B cell (primary cell): ENCODE measurements around the gene UGT1A9. TPM values are rescaled to one million over a fixed set of nuclear protein-coding genes. Genes with fewer than 3 reads are reported as not detected.

Experiments
- ATAC-seq: fragments of 200-7000 bp; cut with Tn5 transposase; one replicate; pipeline ENCODE4 v1.10.0; 2021; ENCODE audit warnings: low read depth, mild to moderate bottlenecking, moderate number of reproducible peaks, moderate library complexity
- CTCF ChIA-PET: fragments of 350-600 bp; sonication (Branson Sonifier 250); formaldehyde crosslinking; loops from one replicate; lab custom pipeline; 2021; ENCODE audit warnings: antibody characterized with exemption, inconsistent platforms; lab: Charles Lee
- POLR2A ChIA-PET: fragments of 350-600 bp; sonication (Branson Sonifier 250); formaldehyde crosslinking; loops from one replicate; lab custom pipeline; 2021; ENCODE audit warnings: antibody characterized with exemption; lab: Charles Lee
- DNase-seq: peaks from one replicate; pipeline ENCODE4 v3.0.0; 2013
- H2AFZ ChIP-seq: 2 replicates; pipeline ENCODE4 v1.6.1; 2012; ENCODE audit warnings: mild to moderate bottlenecking, low read depth, low read length; ENCODE audit not compliant: insufficient read depth, poor library complexity, severe bottlenecking
- H3K27ac ChIP-seq, 2 donors: 1 replicate in 1 of 2; 2 replicates in 1 of 2; pipeline ENCODE4 v1.5.1; 2012 to 2013; ENCODE audit warnings: low read length in 2 of 2, mild to moderate bottlenecking in 2 of 2, moderate library complexity in 1 of 2
- H3K27me3 ChIP-seq, 4 experiments: fragments of 200-600 bp in 1 of 4; sonication (generic) in 1 of 4; replicated peaks in 1 of 4; 1 replicate in 2 of 4; 2 replicates in 2 of 4; pipeline versions ENCODE4 v1.6.1 to v1.7.0; 2013 to 2016; ENCODE audit warnings: low read length in 3 of 4, mild to moderate bottlenecking in 2 of 4, mixed read lengths in 1 of 4, moderate library complexity in 1 of 4; ENCODE audit not compliant: insufficient read depth in 4 of 4, control insufficient read depth in 3 of 4; ENCODE audit errors: control extremely low read depth in 1 of 4
- H3K36me3 ChIP-seq, 2 experiments: replicated peaks in 1 of 2; 1 replicate in 1 of 2; 2 replicates in 1 of 2; pipeline versions ENCODE4 v1.6.1 to v1.7.1; 2013; ENCODE audit warnings: low read length in 1 of 2; ENCODE audit not compliant: insufficient read depth in 2 of 2, control insufficient read depth in 1 of 2; ENCODE audit errors: control extremely low read depth in 1 of 2, extremely low read depth in 1 of 2
- H3K4me1 ChIP-seq, 2 donors: fragments of 200-600 bp in 1 of 2; sonication (generic) in 1 of 2; 1 replicate in 1 of 2; 2 replicates in 1 of 2; pipeline versions ENCODE4 v1.5.1 to v1.6.1; 2013 to 2017; ENCODE audit warnings: low read length in 2 of 2; ENCODE audit not compliant: control insufficient read depth in 2 of 2, insufficient read depth in 2 of 2
- H3K4me2 ChIP-seq: replicated peaks from 2 replicates; pipeline ENCODE3; 2012; ENCODE audit warnings: mild to moderate bottlenecking, low read depth, low read length; ENCODE audit not compliant: poor library complexity, severe bottlenecking
- H3K4me3 ChIP-seq, 5 experiments: fragments of 200-600 bp in 1 of 5; sonication (generic) in 1 of 5; 1 replicate in 3 of 5; 2 replicates in 2 of 5; pipeline versions ENCODE4 v1.5.1 to v1.7.0; 2011 to 2016; ENCODE audit warnings: low read length in 4 of 5, mild to moderate bottlenecking in 4 of 5, low read depth in 2 of 5, control low read depth in 1 of 5, moderate library complexity in 1 of 5; ENCODE audit not compliant: insufficient read depth in 1 of 5; ENCODE audit errors: control extremely low read depth in 1 of 5, extremely low read depth in 1 of 5
- H3K79me2 ChIP-seq: fragments of 200-600 bp; sonication (generic); one replicate; pipeline ENCODE4 v1.6.0; 2016; ENCODE audit warnings: low read length; ENCODE audit not compliant: control insufficient read depth, insufficient read depth
- H3K9ac ChIP-seq: fragments of 200-600 bp; sonication (generic); 2 replicates; pipeline ENCODE4 v1.6.1; 2017; ENCODE audit warnings: mild to moderate bottlenecking, low read length, moderate library complexity
- H3K9me3 ChIP-seq, 3 donors: one replicate each; pipeline versions ENCODE4 v1.6.1 to v1.7.1; 2013; ENCODE audit warnings: low read length in 2 of 3; ENCODE audit not compliant: control insufficient read depth in 2 of 3, insufficient read depth in 1 of 3; ENCODE audit errors: control extremely low read depth in 1 of 3
- H4K20me1 ChIP-seq: 2 replicates; pipeline ENCODE4 v1.6.0; 2012; ENCODE audit warnings: mild to moderate bottlenecking, low read length; ENCODE audit not compliant: insufficient read depth, control insufficient read depth, poor library complexity, severe bottlenecking
- H3K27ac Mint-ChIP-seq: one replicate; pipeline ENCODE4 v1.8.0; 2021; ENCODE audit warnings: mixed read lengths
- H3K27me3 Mint-ChIP-seq: one replicate; pipeline ENCODE4 v1.8.0; 2021; ENCODE audit warnings: mixed read lengths
- H3K4me1 Mint-ChIP-seq: one replicate; pipeline ENCODE4 v1.8.0; 2021; ENCODE audit warnings: mixed read lengths
- H3K4me3 Mint-ChIP-seq: one replicate; pipeline ENCODE4 v1.8.0; 2021; ENCODE audit warnings: mixed read lengths
- H3K9me3 Mint-ChIP-seq: one replicate; pipeline ENCODE4 v1.8.0; 2022; ENCODE audit warnings: mixed read lengths; ENCODE audit not compliant: insufficient read depth
- EZH2 ChIP-seq: IDR thresholded peaks from 2 replicates; pipeline ENCODE4 v1.6.1; 2012; ENCODE audit warnings: borderline replicate concordance, low read depth, mild to moderate bottlenecking, moderate library complexity, low read length; ENCODE audit not compliant: insufficient read depth, poor library complexity, severe bottlenecking
- WGBS: methylation state at CpG from one replicate; pipeline ENCODE4 v1.1.5; 2013; ENCODE audit warnings: missing lambda C conversion rate; ENCODE audit not compliant: insufficient coverage; 5-methylcytosine and 5-hydroxymethylcytosine counted together
- intact Hi-C: fragments of 100-400 bp; cut with micrococcal nuclease; formaldehyde crosslinking; loops from one replicate; pipeline ENCODE4 v1.10.0; 2022
- polyA plus RNA-seq: library from polyadenylated mRNA; depleted of rRNA; stranded (reverse); fragments of >200 nt; gene quantifications from 2 replicates; pipeline ENCODE4 v1.2.3, GENCODE V29; 2012
- total RNA-seq, 2 donors: library from RNA; stranded (reverse); fragments of 120-200 nt in 1 of 2; gene quantifications; 1 replicate in 1 of 2; 2 replicates in 1 of 2; pipeline versions ENCODE4 v1.2.3 to v1.2.4, GENCODE V29; 2013 to 2022
- TF ChIP-seq, protein P1 (sequence below): fragments of 200-600 bp; IDR thresholded peaks from one replicate; pipeline ENCODE4 v1.8.0; 2022; ENCODE audit warnings: antibody characterized with exemption, mild to moderate bottlenecking

Gene UGT1A9
- total and polyA plus RNA-seq, 2 donors (not counting 1 experiment from before 2014, with no cell fraction given) = not detected

DNA sequence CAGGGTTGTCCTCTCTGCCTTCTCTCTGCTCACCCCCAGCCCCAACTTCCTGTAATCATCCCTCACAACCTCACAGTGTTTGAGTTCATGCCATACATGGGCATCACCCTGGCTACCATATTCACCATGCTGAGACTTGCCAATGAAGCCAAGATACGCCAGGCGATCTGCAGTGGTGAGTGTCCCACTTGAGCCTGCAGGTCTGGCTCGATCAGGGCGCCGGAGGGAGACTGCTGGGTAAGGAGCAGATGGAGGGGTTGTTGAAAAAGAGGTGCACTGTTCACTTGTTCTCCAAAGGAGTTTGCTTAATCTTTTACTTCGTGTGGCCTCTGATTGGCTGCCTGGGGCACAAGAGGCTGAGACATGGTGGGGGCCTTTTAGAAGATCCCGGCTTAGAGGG, 121.0 kb downstream of the UGT1A9 start:
- H3K4me1 Mint-ChIP-seq = no peaks in the 10 kb centered on the region
- no peak overlapping the region for H3K9ac ChIP-seq
- intact Hi-C loops = no loop called here

DNA sequence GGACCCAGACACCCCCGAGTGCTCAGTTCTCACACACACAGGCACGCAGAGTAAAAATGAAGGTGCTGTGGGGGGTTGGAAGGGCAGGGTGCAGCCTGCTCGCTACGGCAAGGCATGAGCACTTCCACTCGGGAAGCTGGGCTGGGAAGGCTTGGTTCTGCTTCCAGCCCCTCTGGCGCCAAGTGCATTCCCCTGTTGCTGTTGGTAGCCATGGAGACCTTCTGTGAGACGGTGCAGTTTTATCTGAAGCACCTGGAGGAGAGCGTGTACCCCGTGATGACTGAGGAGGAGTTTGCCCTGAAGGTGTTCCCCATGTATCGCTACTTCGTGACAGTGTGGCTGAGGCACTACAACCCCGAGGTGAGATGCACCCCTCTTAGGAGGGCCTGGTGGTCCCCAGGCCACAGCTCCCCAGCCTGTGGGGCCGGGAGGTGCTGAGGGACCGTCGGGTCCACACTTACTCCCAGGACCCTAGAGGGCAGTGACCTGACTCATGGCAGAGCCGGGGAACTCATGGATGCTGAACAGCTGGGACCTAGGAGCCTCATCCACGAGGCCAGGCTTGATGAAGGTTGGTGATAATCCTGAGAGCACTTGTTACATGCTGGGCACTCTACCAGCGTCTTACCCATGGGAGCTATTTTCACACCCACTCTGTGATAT, 121.9 kb downstream of the UGT1A9 start:
- Mint-ChIP-seq H3K4me3 (no peak overlapping the region), H3K27ac (no peak overlapping the region), H3K9me3 (peaks cover 2% of the 10 kb centered on the region), H3K4me1 (no peaks in the 10 kb centered on the region), H3K27me3 (peaks cover 6% of the 10 kb centered on the region)
- 88% methylated on average over 15 of the region's 18 CpGs for WGBS
- ChIA-PET CTCF (no interaction called here), POLR2A (no interaction called here)
- DNase-seq (no peak), ATAC-seq (no peak)
- TF ChIP-seq EZH2 = no peak
- TF ChIP-seq, protein P1, sequence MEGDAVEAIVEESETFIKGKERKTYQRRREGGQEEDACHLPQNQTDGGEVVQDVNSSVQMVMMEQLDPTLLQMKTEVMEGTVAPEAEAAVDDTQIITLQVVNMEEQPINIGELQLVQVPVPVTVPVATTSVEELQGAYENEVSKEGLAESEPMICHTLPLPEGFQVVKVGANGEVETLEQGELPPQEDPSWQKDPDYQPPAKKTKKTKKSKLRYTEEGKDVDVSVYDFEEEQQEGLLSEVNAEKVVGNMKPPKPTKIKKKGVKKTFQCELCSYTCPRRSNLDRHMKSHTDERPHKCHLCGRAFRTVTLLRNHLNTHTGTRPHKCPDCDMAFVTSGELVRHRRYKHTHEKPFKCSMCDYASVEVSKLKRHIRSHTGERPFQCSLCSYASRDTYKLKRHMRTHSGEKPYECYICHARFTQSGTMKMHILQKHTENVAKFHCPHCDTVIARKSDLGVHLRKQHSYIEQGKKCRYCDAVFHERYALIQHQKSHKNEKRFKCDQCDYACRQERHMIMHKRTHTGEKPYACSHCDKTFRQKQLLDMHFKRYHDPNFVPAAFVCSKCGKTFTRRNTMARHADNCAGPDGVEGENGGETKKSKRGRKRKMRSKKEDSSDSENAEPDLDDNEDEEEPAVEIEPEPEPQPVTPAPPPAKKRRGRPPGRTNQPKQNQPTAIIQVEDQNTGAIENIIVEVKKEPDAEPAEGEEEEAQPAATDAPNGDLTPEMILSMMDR = no peak
- H4K20me1 ChIP-seq = no peaks in the 10 kb centered on the region
- peaks cover 0 to 8% (median 0%) of the 10 kb centered on the region in 3 donors for H3K9me3 ChIP-seq
- H3K4me2 ChIP-seq = no peak overlapping the region
- no peaks in the 10 kb centered on the region for H3K4me1 ChIP-seq
- H2AFZ ChIP-seq = no peak overlapping the region
- no peak overlapping the region for H3K4me3 ChIP-seq
- H3K9ac ChIP-seq = no peak overlapping the region
- no peaks in the 10 kb centered on the region for H3K27me3 ChIP-seq
- H3K36me3 ChIP-seq = no peaks in the 10 kb centered on the region
- no peaks in the 10 kb centered on the region for H3K79me2 ChIP-seq
- no peak overlapping the region for H3K27ac ChIP-seq
- intact Hi-C loops = no loop called here

More for the DNA sequence above, 121.0 kb downstream of the UGT1A9 start:
- ATAC-seq = no peak
- Histone ChIP-seq H3K79me2 (no peaks in the 10 kb centered on the region), H3K9me3 (peaks cover 0 to 8% (median 0%) of the 10 kb centered on the region in 3 donors), H2AFZ (no peak overlapping the region), H3K4me1 (no peaks in the 10 kb centered on the region), H4K20me1 (no peaks in the 10 kb centered on the region), H3K27me3 (no peaks in the 10 kb centered on the region), H3K36me3 (no peaks in the 10 kb centered on the region), H3K4me3 (no peak overlapping the region), H3K27ac (no peak overlapping the region), H3K4me2 (no peak overlapping the region)
- CTCF ChIA-PET = no interaction called here
- Mint-ChIP-seq H3K4me3 (no peak overlapping the region), H3K27ac (no peak overlapping the region), H3K27me3 (peaks cover 6% of the 10 kb centered on the region), H3K9me3 (peaks cover 2% of the 10 kb centered on the region)
- no peak for TF ChIP-seq EZH2
- TF ChIP-seq, protein P1 = no peak
- 95% methylated on average over 6 of the region's 7 CpGs for WGBS
- DNase-seq = no peak
- POLR2A ChIA-PET = no interaction called here
